ENCODE measurements around the gene WDR3. TPM values are rescaled to one million over a fixed set of nuclear protein-coding genes. Genes with fewer than 3 reads are reported as not detected.
A peak's percentile ranks its signal among the peaks of the same experiment; 100 is the strongest.

The WDR3 gene
- total and polyA plus RNA-seq, 7 donors: 1.8 to 9.8 (median 4.6) TPM

- peak overlapping the region in 3 of 4 donors; percentile 68 to 92 (median 86) for H3K4me3 ChIP-seq
- peaks cover 0 to 9% (median 0%) of the 10 kb centered on the region in 4 donors for H3K36me3 ChIP-seq
- intact Hi-C loops (cut with DNase I): no loop called here
- no peaks in the 10 kb centered on the region for H3K9me3 ChIP-seq
- H3K27me3 ChIP-seq: no peaks in the 10 kb centered on the region
- no peak for DNase-seq
- WGBS, 2 donors: 1 to 2% methylated on average over 6 of the region's 6 CpGs
- TF ChIP-seq POLR2A (IDR thresholded peaks at IDR 0.05) (no peak), POLR2AphosphoS5 (IDR thresholded peaks at IDR 0.05) (no peak), EP300 (IDR thresholded peaks at IDR 0.05) (no peak)
- TF ChIP-seq, protein P1, sequence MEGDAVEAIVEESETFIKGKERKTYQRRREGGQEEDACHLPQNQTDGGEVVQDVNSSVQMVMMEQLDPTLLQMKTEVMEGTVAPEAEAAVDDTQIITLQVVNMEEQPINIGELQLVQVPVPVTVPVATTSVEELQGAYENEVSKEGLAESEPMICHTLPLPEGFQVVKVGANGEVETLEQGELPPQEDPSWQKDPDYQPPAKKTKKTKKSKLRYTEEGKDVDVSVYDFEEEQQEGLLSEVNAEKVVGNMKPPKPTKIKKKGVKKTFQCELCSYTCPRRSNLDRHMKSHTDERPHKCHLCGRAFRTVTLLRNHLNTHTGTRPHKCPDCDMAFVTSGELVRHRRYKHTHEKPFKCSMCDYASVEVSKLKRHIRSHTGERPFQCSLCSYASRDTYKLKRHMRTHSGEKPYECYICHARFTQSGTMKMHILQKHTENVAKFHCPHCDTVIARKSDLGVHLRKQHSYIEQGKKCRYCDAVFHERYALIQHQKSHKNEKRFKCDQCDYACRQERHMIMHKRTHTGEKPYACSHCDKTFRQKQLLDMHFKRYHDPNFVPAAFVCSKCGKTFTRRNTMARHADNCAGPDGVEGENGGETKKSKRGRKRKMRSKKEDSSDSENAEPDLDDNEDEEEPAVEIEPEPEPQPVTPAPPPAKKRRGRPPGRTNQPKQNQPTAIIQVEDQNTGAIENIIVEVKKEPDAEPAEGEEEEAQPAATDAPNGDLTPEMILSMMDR (IDR thresholded peaks at IDR 0.05): no peak
- H3K27ac ChIP-seq: no peak overlapping the region
- H3K4me1 ChIP-seq: peaks cover 0 to 37% (median 26%) of the 10 kb centered on the region in 4 donors
Measured at GRCh38 chr1:117930484-117930883, 945 bp downstream of the WDR3 start.

DNA sequence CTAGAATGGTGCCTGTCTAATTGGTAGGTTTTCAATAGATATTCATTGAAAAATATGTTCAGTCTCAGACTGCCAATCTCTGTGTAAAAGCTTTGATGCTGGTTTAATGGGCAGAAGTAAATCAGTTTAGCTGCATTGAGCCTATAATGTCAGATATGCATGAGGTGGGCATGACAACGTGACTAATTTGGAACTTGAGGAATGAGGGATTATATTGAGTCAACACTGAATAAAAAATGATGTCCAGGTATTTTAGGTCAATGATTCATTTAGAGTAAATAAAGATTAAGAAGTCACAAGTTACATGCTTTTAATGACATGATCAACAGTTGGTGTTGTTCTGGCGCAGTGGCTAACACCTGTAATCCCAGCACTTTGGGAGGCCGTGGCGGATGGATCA lies 3.0 kb downstream of the WDR3 start:
- TF ChIP-seq POLR2AphosphoS5 (IDR thresholded peaks at IDR 0.05) (no peak), EP300 (IDR thresholded peaks at IDR 0.05) (no peak), POLR2A (IDR thresholded peaks at IDR 0.05) (no peak)
- TF ChIP-seq, protein P1 (IDR thresholded peaks at IDR 0.05): no peak
- WGBS, 2 donors: 87 to 91% methylated on average over 4 of the region's 4 CpGs
- Histone ChIP-seq H3K4me1 (peaks cover 0 to 33% (median 23%) of the 10 kb centered on the region in 4 donors), H3K27ac (no peak overlapping the region), H3K4me3 (no peak overlapping the region), H3K9me3 (no peaks in the 10 kb centered on the region), H3K27me3 (no peaks in the 10 kb centered on the region), H3K36me3 (peaks cover 0 to 26% (median 0%) of the 10 kb centered on the region in 4 donors)
- intact Hi-C loops (cut with DNase I): no loop called here
- DNase-seq: no peak

- intact Hi-C loops (cut with DNase I): no loop called here
Measured at GRCh38 chr1:117933769-117934168, 4.2 kb downstream of the WDR3 start.

DNA sequence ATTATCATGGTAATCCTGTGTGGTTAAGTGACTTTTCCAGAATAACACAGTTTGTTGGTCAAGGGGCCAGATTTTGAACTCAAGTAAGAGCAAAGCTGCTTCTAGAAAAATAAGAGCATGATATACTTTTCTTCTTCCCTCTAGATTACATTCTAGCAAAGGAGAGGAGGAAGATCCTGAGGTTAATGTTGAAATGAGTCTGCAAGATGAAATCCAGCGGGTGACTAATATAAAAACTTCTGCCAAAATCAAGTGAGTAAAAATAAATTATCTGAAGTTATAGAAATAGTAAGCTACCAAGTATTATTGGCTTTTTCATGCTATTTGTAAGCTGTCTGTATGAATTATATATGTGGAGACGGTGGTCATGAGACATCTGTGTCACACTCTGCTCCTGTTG lies 12.8 kb downstream of the WDR3 start:
- Histone ChIP-seq H3K27ac (no peak overlapping the region), H3K36me3 (peaks cover 13 to 100% (median 45%) of the 10 kb centered on the region in 4 donors), H3K4me1 (no peaks in the 10 kb centered on the region), H3K9me3 (no peaks in the 10 kb centered on the region), H3K4me3 (no peak overlapping the region), H3K27me3 (no peaks in the 10 kb centered on the region)
- 96 to 98% methylated on average over 2 of the region's 2 CpGs for WGBS, 2 donors
- no peak for TF ChIP-seq POLR2A (IDR thresholded peaks at IDR 0.05)
- TF ChIP-seq, protein P1 (IDR thresholded peaks at IDR 0.05): no peak
- TF ChIP-seq POLR2AphosphoS5 (IDR thresholded peaks at IDR 0.05): no peak
- no peak for TF ChIP-seq EP300 (IDR thresholded peaks at IDR 0.05)
- intact Hi-C loops (cut with DNase I): no loop called here
- no peak for DNase-seq

More at GRCh38 chr1:117933769-117934168, 4.2 kb downstream of the WDR3 start:
- WGBS, 2 donors: 91 to 95% methylated on average over 2 of the region's 2 CpGs
- no peaks in the 10 kb centered on the region for H3K9me3 ChIP-seq
- no peak overlapping the region for H3K27ac ChIP-seq
- H3K4me3 ChIP-seq: no peak overlapping the region
- DNase-seq: no peak
- H3K4me1 ChIP-seq: peaks cover 0 to 21% (median 13%) of the 10 kb centered on the region in 4 donors
- H3K36me3 ChIP-seq: peaks cover 0 to 38% (median 3%) of the 10 kb centered on the region in 4 donors
- H3K27me3 ChIP-seq: no peaks in the 10 kb centered on the region
- no peak for TF ChIP-seq POLR2A (IDR thresholded peaks at IDR 0.05)
- TF ChIP-seq POLR2AphosphoS5 (IDR thresholded peaks at IDR 0.05): no peak
- TF ChIP-seq EP300 (IDR thresholded peaks at IDR 0.05): no peak
- TF ChIP-seq, protein P1 (IDR thresholded peaks at IDR 0.05): no peak

- peaks cover 15 to 100% (median 47%) of the 10 kb centered on the region in 4 donors for H3K36me3 ChIP-seq
- TF ChIP-seq EP300 (IDR thresholded peaks at IDR 0.05) (no peak), POLR2A (IDR thresholded peaks at IDR 0.05) (no peak)
- no peaks in the 10 kb centered on the region for H3K4me1 ChIP-seq
Measured at GRCh38 chr1:117952386-117952785, 22.8 kb downstream of the WDR3 start.

More at GRCh38 chr1:117952386-117952785, 22.8 kb downstream of the WDR3 start:
- Histone ChIP-seq H3K27ac (no peak overlapping the region), H3K4me3 (no peak overlapping the region), H3K27me3 (no peaks in the 10 kb centered on the region), H3K9me3 (no peaks in the 10 kb centered on the region)
- intact Hi-C loops (cut with DNase I): no loop called here
- no peak for DNase-seq
- WGBS, 2 donors: 93 to 94% methylated on average over 1 of the region's 1 CpG
